BLaER1 treated with 17β-estradiol and CSF1 and Interleukin-3, amounts not matched to agents 10 nM and 100 nM (cell line): ENCODE data around the gene MKLN1.
A peak's percentile ranks its signal among the peaks of the same experiment; 100 is the strongest.
"Not testable (repeated sequence)": the region's sequence is repeated elsewhere in the genome, so short reads cannot be mapped to it uniquely, and the experiment has no call there.

Experiments used
- H3K27ac ChIP-seq, 11 experiments: shearing (Covaris generic); formaldehyde crosslinking; 2 replicates each; pipeline ENCODE4 v1.8.1; 2022
- H3K27me3 ChIP-seq, 11 experiments: shearing (Covaris generic); formaldehyde crosslinking; 2 replicates each; pipeline ENCODE4 v1.8.1; 2022
- H3K36me3 ChIP-seq, 11 experiments: shearing (Covaris generic); formaldehyde crosslinking; 2 replicates each; pipeline ENCODE4 v1.8.1; 2022
- H3K4me1 ChIP-seq, 10 experiments: shearing (Covaris generic); formaldehyde crosslinking; 2 replicates each; pipeline ENCODE4 v1.8.1; 2022
- H3K4me2 ChIP-seq, 11 experiments: shearing (Covaris generic); formaldehyde crosslinking; 2 replicates each; pipeline ENCODE4 v1.8.1; 2022
- H3K4me3 ChIP-seq, 10 experiments: shearing (Covaris generic); formaldehyde crosslinking; 2 replicates each; pipeline ENCODE4 v1.8.1; 2022
- H3K9ac ChIP-seq, 11 experiments: shearing (Covaris generic); formaldehyde crosslinking; 2 replicates each; pipeline ENCODE4 v1.8.1; 2022
- H3K9me3 ChIP-seq, 11 experiments: shearing (Covaris generic); formaldehyde crosslinking; replicated peaks in 1 of 11; 2 replicates each; pipeline ENCODE4 v1.8.1; 2022
- H4K20me1 ChIP-seq, 11 experiments: shearing (Covaris generic); formaldehyde crosslinking; 2 replicates each; pipeline ENCODE4 v1.8.1; 2022
- Cebpa-rat ChIP-seq, 11 experiments: shearing (Covaris generic); IDR thresholded peaks; 2 replicates each; pipeline ENCODE4 v1.8.1; 2022

The MKLN1 gene

DNA sequence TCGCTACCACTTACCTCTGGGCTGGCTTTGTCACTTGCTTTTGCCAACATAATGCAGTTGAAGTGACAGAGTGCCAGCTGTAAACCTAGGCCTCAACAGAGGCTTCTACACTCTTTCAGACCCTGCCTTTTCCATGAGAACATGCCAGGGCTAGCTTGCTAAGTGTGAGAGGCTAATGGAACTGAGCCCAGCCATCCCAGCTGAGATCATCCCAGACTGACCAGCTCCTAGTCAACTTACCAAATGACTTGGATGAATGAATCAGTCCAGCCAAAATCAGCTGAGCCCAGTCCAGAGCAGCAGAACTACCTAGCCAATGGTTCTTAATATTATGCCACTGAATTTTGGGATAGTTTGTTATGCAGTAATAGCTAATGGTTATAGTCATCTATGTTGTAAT, 34.7 kb upstream of the MKLN1 start:
- Histone ChIP-seq H3K4me2 (no peak overlapping the region), H3K4me3 (no peak overlapping the region), H3K27ac (no peak overlapping the region), H3K27me3 (no peaks in the 10 kb centered on the region), H3K36me3 (no peaks in the 10 kb centered on the region), H4K20me1 (no peaks in the 10 kb centered on the region), H3K4me1 (peaks cover 0 to 3% (median 0%) of the 10 kb centered on the region in 10 experiments; a peak in 2 of 20 replicates), H3K9ac (no peak overlapping the region), H3K9me3 (peaks cover 2 to 11% (median 5%) of the 10 kb centered on the region in 11 experiments; a peak in 18 of 22 replicates)
- no peak for TF ChIP-seq Cebpa-rat (IDR thresholded peaks at IDR 0.05)

DNA sequence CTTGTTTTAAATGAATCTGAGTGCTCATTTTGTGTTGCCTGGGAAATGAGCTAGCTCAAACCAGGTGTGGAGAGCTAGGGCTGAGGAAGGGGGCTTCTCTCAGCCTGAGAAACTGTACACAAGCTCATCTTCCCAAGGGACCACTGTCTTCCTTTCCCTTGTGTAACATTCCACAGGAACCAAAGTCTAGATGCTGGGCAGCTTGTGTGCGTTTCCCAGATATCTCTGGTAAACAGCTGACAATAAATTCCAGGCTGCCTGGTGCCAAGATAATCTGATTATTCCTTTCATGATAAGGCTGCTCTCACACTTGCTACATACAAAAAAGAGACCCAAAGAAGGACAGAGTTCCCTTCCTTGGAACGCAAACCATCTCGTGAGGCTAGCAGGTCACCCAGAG, 33.1 kb upstream of the MKLN1 start:
- H3K9ac ChIP-seq, result no peak overlapping the region
- no peak overlapping the region for H3K4me2 ChIP-seq
- no peak for TF ChIP-seq Cebpa-rat (IDR thresholded peaks at IDR 0.05)
- H4K20me1 ChIP-seq, result no peaks in the 10 kb centered on the region
- H3K36me3 ChIP-seq, result no peaks in the 10 kb centered on the region
- no peak overlapping the region for H3K27ac ChIP-seq
- no peak overlapping the region for H3K4me3 ChIP-seq
- H3K27me3 ChIP-seq, result no peaks in the 10 kb centered on the region
- no peaks in the 10 kb centered on the region for H3K9me3 ChIP-seq
- peaks cover 0 to 12% (median 0%) of the 10 kb centered on the region in 10 experiments; a peak in 3 of 20 replicates for H3K4me1 ChIP-seq

DNA sequence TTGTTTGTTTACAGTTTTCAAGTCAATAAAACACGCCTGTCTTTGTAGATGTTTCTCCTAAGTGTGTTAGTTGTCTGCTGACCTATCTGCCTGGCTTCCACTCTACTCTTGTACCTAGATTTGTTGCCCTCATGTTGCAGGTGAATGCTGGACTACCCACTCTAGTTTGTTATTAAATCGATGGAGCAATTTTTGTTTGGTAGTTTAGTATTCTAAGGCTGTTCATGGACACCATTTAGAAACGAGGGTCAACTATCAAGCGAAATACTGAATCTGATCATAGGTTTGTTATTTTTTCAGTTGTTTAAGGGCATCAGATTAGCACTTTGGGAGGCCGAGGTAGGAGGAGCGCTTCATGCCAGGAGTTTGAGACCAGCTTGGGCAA, 29.1 kb upstream of the MKLN1 start:
- Histone ChIP-seq H3K9ac (no peak overlapping the region; a peak in 1 of 22 replicates), H3K4me1 (peaks cover 0 to 12% (median 0%) of the 10 kb centered on the region in 10 experiments; a peak in 3 of 20 replicates), H3K27me3 (no peaks in the 10 kb centered on the region), H4K20me1 (no peaks in the 10 kb centered on the region), H3K4me2 (0 out of 22 replicates have a peak overlapping the region, but pooled peaks of 1 of the 11 experiments have one; percentile 9), H3K4me3 (no peak overlapping the region), H3K27ac (no peak overlapping the region), H3K36me3 (no peaks in the 10 kb centered on the region), H3K9me3 (no peaks in the 10 kb centered on the region)
- TF ChIP-seq Cebpa-rat (IDR thresholded peaks at IDR 0.05), result no peak

DNA sequence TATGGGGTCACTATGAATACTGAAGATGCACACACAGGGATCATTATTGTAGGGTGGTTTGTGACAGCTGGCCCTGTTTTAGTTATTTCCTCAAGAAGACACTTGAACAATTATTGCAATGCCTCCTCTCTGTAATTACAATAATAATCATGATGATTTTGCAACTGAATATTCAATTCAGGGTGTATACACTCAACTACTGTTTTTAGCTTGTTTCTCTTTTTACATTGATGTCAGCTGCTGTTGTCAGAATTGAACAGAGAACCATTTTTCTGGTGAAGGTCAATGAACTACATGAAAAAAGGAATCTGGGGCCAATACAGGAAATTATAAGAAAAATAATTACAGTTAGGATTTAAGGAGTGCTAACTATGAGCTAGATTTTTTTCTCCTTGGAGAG, 28.6 kb upstream of the MKLN1 start:
- Histone ChIP-seq H3K27me3 (no peaks in the 10 kb centered on the region), H3K4me3 (no peak overlapping the region), H4K20me1 (no peaks in the 10 kb centered on the region), H3K27ac (no peak overlapping the region), H3K4me2 (no peak overlapping the region), H3K9me3 (no peaks in the 10 kb centered on the region), H3K36me3 (no peaks in the 10 kb centered on the region), H3K4me1 (peaks cover 0 to 12% (median 0%) of the 10 kb centered on the region in 10 experiments; a peak in 3 of 20 replicates), H3K9ac (no peak overlapping the region)
- no peak for TF ChIP-seq Cebpa-rat (IDR thresholded peaks at IDR 0.05)

DNA sequence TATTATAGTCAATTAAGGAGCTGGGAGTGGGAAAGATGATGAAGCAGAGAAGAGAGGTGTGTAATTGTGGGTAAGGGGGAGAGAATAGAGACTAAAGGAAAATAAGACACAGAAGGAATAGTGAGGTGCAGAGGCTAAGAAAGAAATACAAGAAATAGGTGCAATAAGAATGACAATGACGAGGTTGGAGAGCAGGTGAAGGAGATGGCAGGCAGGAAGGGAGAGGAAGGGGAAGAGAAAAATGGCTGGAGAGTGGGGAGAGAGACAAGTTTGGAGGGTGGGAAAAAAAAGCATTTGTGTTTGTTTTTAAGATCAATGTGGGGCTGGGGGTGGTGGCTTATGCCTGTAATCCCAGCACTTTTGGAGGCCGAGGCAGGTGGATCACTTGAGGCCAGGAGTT, 27.6 kb upstream of the MKLN1 start:
- Histone ChIP-seq H3K4me3 (no peak overlapping the region), H3K36me3 (no peaks in the 10 kb centered on the region), H3K4me2 (no peak overlapping the region), H3K4me1 (peaks cover 0 to 12% (median 0%) of the 10 kb centered on the region in 10 experiments; a peak in 3 of 20 replicates), H3K9ac (no peak overlapping the region), H3K27ac (no peak overlapping the region), H3K27me3 (no peaks in the 10 kb centered on the region), H3K9me3 (peaks cover 0 to 3% (median 0%) of the 10 kb centered on the region in 11 experiments; a peak in 2 of 22 replicates), H4K20me1 (no peaks in the 10 kb centered on the region)
- no peak for TF ChIP-seq Cebpa-rat (IDR thresholded peaks at IDR 0.05)

DNA sequence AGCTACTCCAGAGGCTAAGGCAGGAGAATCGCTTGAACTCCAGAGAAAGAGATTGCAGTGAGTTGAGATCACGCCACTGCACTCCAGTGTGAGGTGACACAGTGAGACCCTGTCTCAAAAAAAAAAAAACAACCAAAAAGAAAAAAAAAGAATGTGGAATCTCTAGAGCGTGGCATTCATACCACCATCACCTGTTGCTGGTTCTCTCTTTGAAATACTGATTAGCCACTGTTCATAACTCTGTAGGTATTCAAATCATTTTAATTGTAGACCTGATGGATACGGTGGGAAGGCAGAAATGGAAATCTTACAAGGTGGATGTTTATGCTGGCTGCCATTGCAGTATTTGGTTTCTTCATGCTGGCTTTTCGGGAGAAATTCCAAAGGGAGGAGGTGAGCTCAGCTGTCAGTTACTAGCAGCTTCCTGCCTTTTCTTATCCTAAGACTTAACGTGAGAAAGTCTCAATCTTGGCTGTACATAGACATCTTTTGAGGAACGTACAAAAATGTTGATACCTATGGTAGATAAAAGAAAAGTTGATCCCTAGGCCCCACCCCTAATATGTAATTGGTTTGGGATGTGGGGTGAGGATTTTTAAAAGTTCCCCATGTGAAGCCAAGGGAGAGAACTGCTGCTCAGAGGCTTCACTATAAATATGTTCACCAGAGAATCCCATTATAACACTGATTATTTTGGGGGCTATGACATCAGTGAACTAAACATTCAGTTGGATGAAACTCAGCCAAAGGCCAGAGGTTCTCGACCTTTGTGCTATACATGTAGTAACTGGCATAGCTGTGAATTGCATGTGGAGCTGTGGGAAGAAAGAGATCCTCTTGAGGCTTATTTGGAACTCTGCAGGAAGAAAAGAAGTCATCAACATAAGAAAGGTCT, 26.9 kb upstream of the MKLN1 start:
- TF ChIP-seq Cebpa-rat (IDR thresholded peaks at IDR 0.05), result no peak
- Histone ChIP-seq H3K36me3 (no peaks in the 10 kb centered on the region), H3K4me2 (no peak overlapping the region), H3K4me3 (no peak overlapping the region), H4K20me1 (no peaks in the 10 kb centered on the region), H3K9ac (no peak overlapping the region), H3K27me3 (no peaks in the 10 kb centered on the region), H3K4me1 (peaks cover 0 to 12% (median 0%) of the 10 kb centered on the region in 10 experiments; a peak in 3 of 20 replicates), H3K27ac (no peak overlapping the region), H3K9me3 (peaks cover 3 to 10% (median 6%) of the 10 kb centered on the region in 11 experiments)

DNA sequence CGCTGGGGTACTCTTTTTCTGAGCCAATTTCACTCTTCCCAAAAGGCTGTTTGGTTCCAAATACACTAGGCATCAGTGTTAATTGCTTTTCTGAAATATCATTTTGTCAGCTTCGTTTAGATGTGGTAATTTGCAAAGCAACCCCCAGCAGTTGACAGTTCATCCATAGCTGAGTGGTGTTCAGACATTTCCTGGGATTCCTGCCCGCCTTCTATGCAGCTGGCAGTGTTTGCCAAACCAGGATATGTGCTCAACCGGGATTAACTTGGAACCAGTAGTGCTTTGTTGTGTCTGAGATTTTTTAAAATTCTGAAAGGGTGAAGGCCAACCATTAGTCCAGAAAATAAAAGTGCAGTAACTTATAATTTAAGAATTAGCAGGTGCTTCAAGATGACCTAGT, 25.2 kb upstream of the MKLN1 start:
- no peak overlapping the region for H3K27ac ChIP-seq
- H3K9me3 ChIP-seq, result peaks cover 19 to 27% (median 22%) of the 10 kb centered on the region in 11 experiments
- H3K36me3 ChIP-seq, result peaks cover 0 to 11% (median 0%) of the 10 kb centered on the region in 11 experiments; a peak in 6 of 22 replicates
- H3K4me3 ChIP-seq, result no peak overlapping the region
- H3K4me1 ChIP-seq, result peaks cover 0 to 12% (median 0%) of the 10 kb centered on the region in 10 experiments; a peak in 3 of 20 replicates
- TF ChIP-seq Cebpa-rat (IDR thresholded peaks at IDR 0.05), result no peak
- no peak overlapping the region for H3K4me2 ChIP-seq
- H3K9ac ChIP-seq, result no peak overlapping the region
- H3K27me3 ChIP-seq, result no peaks in the 10 kb centered on the region
- H4K20me1 ChIP-seq, result no peaks in the 10 kb centered on the region

DNA sequence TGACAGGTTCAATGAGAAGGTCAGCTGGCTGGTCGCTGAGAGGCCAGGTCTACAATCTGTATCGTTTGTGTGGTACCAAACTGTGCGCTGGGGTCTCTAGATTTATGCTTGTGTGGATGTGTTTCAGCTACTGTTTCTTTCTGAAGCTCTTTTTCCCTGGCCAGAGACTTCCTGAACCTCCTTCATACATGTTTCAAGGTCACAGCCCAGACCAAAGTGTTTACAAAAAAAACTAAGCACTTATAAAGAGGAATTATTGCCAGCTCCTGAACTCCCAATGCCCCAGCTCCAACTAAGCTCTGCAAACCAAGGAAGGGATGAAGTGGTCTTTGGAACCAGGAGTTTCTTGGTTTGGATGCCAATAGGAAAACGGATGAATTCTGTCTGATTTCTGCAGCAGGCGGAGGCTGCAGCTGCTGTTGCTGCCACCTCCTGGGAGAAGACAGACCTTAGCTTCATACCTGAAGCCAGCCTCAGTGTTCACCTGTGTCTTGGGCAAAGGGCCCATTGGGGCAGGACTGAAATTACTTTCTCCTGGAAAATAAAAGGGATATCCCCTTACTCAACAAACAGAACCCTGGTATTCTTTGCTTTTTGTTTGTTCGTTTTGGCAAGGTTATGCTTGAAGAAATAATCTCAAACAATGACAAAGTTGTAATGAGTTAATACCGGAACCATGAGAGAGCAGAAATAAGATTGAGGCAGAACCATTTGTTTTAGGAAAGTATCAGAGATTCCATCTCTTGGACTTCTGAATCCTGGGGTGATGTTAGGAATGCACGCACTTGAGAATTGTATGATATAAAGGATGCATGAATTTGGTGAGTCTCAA, 24.6 kb upstream of the MKLN1 start:
- H3K27ac ChIP-seq, result no peak overlapping the region
- no peaks in the 10 kb centered on the region for H3K27me3 ChIP-seq
- no peaks in the 10 kb centered on the region for H4K20me1 ChIP-seq
- H3K9me3 ChIP-seq, result peaks cover 26 to 33% (median 29%) of the 10 kb centered on the region in 11 experiments
- H3K4me3 ChIP-seq, result no peak overlapping the region
- peaks cover 0 to 12% (median 3%) of the 10 kb centered on the region in 11 experiments; a peak in 7 of 22 replicates for H3K36me3 ChIP-seq
- no peak overlapping the region for H3K4me2 ChIP-seq
- peaks cover 0 to 9% (median 0%) of the 10 kb centered on the region in 10 experiments; a peak in 3 of 20 replicates for H3K4me1 ChIP-seq
- TF ChIP-seq Cebpa-rat (IDR thresholded peaks at IDR 0.05), result no peak
- no peak overlapping the region for H3K9ac ChIP-seq

DNA sequence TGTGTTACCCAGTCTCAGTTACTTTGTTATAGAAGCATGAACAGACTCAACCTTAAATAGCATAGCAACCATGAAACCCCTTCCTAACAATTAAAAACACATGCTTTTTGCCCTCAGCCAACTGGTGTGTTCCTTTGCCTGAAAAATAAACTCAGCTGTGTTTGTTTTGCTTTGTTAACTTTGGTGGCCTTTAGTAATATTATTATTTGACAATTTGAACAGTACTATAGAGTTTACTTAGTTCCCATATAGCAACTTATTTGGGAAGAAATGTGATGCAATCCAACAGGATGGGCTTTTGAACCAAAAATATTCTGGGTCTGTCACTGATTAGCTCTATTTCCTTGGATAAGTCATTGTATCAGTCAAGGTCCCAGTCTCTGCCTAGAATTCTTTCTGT, 22.5 kb upstream of the MKLN1 start:
- Histone ChIP-seq H4K20me1 (no peaks in the 10 kb centered on the region), H3K4me2 (no peak overlapping the region), H3K9me3 (peaks cover 42 to 54% (median 47%) of the 10 kb centered on the region in 11 experiments), H3K4me3 (no peak overlapping the region), H3K36me3 (peaks cover 0 to 12% (median 3%) of the 10 kb centered on the region in 11 experiments; a peak in 8 of 22 replicates), H3K4me1 (no peaks in the 10 kb centered on the region), H3K9ac (no peak overlapping the region), H3K27me3 (no peaks in the 10 kb centered on the region), H3K27ac (no peak overlapping the region)
- no peak for TF ChIP-seq Cebpa-rat (IDR thresholded peaks at IDR 0.05)

DNA sequence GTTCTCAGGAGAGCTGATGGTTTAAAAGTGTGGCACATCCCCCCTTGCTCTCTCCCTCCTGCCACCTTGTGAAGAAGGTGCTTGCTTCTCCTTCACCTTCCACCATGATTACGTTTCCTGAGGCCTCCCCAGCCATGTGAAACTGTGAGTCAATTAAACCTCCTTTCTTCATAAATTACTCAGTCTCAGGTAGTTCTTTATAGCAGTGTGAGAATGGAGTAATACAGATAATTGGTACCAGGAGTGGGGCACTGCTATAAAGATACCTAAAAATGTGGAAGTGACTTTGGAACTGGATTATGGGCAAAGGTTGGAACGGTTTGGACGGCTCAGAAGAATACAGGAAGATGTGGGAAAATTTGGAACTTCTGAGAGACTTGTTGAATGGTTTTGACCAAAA, 21.6 kb upstream of the MKLN1 start:
- not testable (repeated sequence) for H4K20me1 ChIP-seq, H3K4me1 ChIP-seq, H3K4me3 ChIP-seq, H3K27ac ChIP-seq, H3K9ac ChIP-seq, H3K27me3 ChIP-seq, H3K4me2 ChIP-seq
- peaks cover 0 to 12% (median 3%) of the 10 kb centered on the region in 11 experiments; a peak in 8 of 22 replicates for H3K36me3 ChIP-seq
- peaks cover 50 to 63% (median 55%) of the 10 kb centered on the region in 11 experiments for H3K9me3 ChIP-seq
